HG03066 (cell line): ENCODE data around the gene ARRB1.
"Not testable (repeated sequence)": the region's sequence is repeated elsewhere in the genome, so short reads cannot be mapped to it uniquely, and the experiment has no call there.

Experiments
- ATAC-seq: cut with Tn5 transposase; IDR thresholded peaks from one replicate; pipeline ENCODE4 v1.9.1; 2021; ENCODE audit warnings: low read depth; ENCODE audit not compliant: unreplicated experiment

Gene ARRB1

DNA sequence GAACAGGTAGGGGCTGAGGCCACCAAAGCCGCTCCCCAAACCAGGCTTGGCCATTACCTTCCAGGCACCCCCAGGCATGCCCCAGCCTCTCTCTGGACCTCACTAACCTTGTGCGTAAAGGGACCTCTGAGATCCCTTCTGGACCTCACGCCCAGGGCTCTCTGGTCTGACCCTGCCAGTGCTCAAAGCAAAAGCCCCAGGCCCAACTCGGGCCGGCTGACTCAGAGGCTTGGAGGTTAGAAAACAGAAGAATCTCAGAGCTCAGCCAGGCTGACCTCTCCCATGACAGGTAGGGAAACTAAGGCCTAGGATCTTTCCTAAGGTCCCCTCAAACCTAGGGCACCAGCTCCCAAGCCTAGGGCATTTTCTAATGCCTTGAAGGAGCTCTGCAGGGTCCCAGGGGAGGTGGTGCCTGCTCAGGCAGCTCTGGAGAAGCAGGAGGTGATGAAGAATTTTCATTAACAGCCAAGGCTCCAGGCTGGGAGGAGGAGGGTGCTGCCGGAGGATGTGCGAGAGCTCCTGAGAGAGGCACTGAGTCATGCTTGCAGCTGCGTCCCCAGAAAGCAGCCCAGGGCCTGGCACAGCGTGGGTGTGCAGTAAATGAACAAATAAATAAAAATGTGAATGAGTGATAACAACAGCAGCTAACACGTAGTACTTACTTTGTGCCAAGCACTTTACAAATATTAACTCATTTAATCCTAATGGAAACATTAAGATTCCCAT is 25.6 kb downstream of the ARRB1 start:
- no peak for ATAC-seq

DNA sequence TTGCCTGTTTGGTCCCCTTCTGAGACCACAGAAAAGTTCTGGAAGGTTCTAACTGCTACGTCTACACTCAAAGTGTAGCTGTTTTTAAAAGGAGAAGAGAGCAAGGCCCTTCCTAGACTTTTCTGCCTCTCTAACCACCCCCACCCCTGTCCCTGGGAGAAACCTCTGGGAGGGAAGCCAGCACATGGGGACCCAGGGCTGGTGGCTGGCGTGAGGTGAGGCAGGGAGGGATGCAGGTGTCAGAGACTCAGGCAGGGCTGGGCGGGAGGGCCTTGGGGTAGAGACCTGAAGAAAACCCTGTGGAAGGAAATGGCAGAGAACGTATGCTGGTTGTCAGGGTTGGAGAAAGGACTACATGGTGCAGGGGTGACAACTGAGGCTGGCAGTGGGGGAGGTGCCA is 26.7 kb downstream of the ARRB1 start:
- no peak for ATAC-seq

DNA sequence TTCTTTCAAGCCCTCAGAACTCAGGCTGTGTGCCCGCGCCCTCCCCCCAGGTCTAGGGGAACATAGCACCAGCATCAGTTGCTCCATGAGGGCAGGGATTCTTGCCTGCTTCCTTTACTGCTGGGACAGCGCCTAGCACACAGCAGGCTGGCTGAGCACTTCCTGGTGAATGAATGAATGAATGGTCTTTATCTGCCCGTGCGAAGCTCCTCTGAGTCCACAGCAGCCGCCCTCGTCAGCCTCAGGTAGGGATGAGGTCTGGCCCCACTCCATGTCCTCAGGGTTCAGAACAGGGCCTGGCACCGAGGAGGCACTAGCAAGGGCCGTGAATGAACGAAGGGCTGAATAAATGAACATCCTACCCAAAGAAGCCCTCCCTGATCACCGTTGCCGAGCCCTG is 27.3 kb downstream of the ARRB1 start:
- ATAC-seq, result no peak

DNA sequence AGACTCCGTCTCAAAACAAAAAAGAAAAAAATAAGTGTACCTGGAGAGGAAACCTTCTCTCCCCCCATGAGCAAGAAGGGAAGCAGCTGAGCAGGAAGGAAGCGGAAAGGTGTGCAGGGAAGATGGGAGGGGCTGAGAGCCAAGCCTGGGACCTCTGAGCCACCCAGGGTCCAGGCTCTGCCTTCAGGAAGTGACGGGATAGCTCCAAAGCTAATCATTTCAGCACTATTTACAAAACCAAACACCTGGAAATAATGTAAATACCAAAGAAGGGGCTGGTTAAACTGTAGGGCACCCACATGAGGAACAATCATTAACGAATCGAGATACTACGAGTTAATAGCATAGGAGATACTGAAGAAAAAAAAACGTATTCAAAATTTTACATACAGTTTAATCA is 27.9 kb downstream of the ARRB1 start:
- ATAC-seq, result no peak

DNA sequence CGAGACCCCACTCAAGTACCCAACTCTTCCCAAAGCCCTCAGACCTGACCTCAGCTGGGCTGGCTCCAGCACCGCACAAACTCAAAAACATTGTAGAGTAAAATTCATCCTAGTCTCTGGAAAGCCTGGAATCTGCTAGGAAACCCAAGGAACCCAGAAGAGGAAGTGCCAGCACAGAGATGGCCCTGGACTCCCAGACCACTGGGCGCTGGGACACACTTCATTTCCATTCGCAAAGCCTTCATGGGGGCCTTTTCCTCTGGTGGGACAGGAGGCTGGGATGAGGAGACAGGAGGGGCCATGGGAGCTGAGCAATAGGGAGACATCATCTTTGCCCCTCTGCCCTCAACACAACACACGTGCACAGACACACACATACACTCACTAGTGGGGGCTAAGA is 30.8 kb downstream of the ARRB1 start:
- no peak for ATAC-seq

DNA sequence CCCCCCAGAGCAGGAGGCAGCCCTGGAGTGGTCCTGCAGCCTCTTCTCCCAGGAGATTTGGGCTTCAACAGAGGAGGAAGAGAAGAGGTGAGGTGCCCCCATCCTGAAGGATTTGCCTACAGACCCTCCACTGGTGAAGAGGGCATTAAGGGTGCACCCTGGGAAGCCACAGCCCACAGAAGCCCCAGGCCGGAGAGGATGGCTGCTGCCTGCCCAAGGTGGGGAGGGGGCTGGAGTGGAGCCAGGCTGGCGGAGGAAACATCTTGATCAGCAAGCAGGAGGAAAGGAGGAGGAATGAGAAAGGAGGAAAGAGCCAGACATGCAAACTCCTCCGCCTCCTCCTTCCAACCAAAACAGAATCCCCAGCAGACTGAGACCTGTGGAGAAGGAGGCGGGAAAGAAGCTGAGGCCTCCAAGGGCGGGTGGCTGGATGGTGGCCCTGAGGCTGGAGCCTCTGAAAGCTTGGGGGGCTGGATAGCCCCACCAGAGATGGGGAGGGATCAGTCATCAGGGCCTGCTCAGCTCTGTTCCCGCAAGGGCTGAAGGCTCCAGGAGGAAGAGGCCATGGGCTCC is 31.3 kb downstream of the ARRB1 start:
- ATAC-seq, result no peak

DNA sequence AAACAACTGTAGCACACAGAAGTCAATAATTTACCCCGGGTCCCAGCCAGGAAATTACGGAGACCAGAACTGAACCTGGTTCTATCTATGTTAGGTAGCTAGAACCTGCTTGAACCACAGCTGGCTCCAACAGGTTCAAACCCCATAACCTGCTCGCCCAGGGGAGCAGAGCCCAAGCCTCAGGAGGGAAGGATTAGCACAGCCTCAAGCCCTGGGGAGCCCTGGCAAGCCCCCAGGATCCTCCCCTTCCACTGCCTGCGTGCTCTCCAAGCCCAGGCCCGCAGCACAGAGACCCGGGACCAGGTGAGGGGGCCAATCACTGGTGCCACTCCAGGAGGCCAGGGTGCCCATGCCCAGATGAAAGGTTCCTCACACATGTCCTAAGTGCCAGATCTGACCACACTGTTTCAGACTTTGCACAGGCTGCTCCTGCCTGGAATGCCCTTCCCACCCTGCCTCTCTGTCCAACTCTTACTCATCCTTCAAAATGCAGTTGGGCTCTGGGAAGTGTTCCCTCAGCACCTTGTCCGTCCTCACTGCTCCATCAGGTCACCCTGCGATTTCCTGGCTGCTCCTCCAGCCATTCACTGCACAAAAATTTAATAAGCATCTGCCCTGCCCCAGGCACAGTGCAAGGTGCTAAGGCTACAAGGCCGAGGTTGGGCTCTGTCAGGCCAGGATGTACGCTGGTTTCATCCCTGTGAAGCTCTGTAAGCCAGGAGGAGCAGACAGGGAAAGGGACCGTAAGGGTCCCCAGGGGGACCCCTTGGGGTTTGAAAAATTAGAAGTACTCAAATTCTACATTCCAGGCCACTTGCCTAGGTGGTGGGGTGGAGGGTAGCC is 32.2 kb downstream of the ARRB1 start:
- no peak for ATAC-seq

DNA sequence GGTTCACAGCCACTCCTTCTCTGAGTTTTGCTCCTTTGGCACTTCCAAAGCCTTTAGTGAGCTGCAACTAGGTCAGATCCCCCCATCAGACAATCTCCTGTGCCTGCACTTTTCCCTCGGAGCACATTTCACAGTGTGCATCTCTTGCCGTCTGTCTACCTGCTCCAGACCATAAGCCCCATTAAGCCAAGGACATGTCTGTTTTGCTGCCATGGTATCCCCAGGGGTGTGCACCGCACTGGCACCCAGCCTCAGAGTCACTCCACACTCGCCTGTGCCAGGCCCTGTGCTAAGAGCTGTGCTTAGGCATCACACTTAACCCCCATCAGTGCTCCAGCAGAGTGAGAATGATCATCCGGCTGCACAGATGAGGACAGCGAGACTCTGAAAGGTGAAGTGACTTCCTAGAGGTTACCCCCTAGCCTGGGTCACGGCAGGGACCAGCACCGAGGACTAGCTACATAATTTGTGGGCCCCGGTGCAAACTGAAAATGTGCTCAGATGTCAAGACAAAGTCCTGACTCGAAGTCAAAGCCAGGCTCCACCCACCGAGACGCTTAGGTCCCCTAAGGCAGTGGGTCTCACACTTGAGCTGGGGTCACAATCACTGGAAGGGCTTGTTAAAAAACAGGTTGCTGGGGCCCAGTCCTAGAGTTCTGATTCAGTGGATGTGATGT is 33.9 kb downstream of the ARRB1 start:
- ATAC-seq, result no peak

DNA sequence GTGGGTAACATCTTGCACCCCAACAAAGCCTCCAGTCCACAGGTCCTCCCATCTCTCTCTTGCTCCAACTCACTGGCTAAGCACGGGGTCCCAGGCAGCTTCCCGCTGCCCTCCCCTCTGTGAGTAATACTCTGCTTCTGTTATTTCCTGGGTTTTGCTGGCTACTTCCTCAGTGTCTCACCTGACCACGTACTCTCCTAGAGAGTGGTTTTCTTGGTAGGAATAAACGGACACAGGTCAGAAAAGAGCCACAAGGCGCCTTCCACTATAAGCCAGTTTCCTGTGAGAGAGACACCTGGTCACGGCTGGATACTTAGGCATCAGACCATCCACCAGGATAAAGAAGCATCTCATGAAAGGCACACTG is 36.0 kb downstream of the ARRB1 start:
- no peak for ATAC-seq

DNA sequence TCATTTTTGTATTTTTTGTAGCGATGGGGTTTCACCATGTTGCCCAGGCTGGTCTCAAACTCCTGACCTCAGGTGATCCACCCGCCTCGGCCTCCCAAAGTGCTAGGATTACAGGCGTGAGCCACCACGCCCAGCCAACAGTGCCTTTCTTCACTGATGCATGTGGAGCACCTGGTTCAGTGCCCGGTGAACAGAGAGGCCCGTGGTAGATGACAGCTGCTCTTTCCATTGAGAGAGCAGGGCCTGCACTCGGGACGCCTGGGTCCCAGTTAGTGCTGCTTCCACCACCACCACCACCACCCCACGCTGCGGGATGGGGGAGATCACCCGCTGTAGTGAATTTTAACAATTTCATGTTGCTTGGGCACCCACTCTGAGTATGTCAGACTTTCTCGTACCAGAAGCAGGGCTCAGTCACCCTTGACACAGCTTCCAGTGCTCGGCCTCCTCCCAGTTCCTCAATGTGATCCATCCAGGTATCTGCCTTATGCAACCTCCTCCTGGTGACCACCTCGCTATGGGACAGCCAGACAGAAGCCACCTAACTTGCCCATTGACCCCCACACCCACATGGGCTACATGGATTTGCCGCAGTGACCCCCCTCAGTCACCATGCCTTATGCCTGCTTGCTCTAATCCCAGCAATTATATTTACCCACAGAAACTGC is 36.6 kb downstream of the ARRB1 start:
- ATAC-seq, result no peak

DNA sequence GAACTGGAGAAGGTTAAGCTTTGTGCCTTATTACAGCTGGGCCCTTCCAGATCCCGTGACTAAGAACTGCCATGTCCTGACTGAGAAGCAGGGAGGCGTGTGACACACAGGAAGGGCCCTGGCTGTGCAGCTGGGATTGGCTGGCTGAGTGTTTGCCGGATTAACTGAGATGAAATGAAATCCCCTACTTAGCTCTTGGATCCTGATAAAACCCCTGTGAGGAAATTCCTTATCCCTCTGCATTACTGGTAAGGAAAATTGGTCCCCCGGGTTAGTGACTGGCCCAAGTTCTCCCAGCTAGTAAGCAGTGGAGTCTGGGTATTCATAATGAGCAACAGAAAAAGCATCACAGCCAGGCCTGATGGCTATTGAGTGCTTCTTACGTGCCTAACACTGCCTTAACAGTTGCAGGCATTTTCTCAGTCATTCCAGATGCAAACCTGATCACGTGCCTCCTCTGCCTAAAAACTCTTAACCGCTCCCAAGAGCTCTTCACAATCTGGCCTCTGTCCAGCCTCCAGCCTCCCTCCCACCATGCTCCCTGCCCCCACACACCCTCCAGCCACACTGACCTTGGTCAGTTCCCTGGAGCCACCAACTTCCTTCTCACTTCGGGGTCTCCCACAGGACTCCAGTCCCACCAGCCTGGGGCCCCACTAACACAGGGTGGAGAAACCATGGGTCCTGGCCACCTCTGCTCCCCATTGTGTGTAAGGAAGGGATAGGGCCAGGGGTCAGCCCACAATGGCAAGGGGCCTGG is 37.8 kb downstream of the ARRB1 start:
- no peak for ATAC-seq

DNA sequence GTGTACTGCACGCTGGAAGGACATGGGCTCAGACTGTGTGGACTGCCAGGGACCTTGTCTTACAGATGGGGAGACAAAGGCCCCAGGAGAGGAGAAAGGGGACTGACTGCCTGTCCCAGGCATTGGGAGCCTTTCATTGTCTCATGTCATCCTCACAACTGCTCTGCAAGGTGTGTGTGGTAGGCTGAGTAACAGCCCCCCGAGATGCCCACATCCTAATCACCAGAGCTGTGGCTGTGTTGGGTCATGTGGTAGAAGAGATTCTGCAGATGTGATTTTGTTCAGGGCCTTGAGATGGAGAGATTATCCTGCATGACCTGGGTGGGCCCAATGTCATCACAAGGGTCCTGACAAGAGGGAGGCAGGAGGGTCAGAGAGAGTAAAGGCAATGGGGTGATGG is 39.1 kb downstream of the ARRB1 start:
- ATAC-seq, result no peak

DNA sequence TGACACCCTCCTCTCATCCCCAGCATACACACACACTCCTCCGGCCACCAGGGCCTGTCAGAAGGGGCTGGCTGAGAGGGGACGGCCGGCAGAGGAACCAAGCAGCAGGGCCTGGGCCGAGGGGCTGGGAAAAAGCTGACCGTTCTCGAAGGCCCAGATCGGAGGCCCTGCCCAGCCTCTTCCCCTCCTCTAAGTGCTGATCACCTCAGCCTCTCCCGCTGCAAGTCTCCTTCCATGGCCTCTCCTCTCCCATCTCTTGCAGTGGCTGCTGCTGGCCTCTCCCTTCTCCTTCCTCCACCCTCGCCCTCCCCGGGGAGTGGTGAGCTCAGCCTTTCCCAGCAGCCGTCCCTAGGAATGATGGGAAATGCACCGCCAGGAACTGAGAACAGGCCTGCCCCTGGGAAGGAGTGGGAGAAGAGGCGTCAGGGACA is 39.6 kb downstream of the ARRB1 start:
- ATAC-seq, result no peak

DNA sequence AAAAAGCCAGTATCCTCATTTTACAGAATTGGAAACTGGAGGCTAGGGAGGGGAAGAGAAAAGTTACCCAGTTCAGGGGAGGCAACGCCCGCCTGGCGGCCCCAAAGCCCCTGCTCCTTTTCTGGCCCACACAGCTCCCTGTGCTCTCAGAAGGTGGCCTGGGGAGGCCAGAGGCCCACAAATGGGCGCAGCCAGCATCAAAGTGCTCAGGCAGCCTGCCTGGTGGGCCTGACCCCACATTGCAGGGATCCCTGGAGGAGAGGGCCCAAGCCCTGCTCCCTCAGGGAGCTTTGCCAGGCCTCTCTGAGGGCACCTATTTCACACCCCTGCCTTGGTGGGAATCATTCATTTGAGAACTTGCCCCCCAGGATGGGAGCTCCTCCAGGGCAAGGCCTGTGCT is 42.5 kb downstream of the ARRB1 start:
- no peak for ATAC-seq

DNA sequence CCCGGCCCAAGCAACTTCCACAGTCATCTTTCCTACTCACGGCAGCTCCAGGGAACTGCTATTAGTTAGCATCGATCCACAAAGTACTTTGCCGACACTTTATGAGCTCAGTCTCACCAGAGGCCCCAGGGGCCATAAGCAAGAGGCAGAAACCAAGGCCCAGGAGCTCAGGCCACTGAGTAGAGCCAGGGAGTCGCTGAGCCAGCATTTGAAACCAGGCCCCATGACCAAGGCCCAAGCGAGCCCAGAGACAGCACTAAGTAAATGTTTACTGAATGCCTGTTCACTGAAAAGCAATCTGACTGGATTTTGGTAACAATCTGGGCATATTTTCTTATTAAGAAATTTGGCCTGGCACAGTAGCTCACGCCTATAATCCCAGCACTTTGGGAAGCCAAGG is 43.3 kb downstream of the ARRB1 start:
- no peak for ATAC-seq

DNA sequence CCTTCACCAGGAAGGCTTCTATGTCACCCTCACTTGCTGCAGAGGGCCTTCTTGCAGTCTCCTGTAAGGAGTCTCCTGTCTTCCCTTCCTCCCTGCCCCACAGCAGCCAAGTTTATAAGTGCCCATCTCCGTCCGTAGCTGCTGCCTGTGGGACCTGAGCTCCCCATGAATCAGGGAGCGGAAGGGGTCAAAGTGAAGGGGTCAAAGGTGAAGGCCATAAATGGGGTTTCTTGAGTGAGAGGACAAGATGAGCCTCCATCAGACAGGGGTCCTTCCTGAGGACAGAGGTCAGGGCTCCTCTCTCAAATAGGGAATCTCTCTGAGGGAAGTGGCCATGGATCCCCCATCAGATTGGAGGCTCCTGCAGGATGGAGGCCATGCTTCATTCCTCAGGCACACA is 44.4 kb downstream of the ARRB1 start:
- ATAC-seq, result no peak

DNA sequence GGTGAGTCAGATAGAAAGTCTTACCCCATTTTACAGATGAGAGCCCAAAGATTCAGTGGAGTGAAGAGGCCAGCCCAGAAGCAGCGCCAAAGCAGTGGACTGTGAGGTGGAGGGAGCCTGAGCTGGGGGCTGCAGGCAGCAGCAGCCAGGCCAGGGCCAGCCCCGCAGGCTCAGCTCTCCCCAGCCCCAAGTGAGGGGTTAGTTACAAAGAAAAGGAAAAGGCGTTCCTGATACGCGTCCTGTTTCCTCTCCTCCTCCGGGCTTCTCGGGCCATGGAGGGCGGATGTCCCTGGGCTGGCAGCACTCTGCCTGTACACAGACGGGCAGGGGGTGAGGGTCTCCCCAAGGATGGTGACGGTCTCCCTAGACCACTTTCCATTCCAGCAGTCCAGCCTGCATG is 44.9 kb downstream of the ARRB1 start:
- ATAC-seq, result no peak

DNA sequence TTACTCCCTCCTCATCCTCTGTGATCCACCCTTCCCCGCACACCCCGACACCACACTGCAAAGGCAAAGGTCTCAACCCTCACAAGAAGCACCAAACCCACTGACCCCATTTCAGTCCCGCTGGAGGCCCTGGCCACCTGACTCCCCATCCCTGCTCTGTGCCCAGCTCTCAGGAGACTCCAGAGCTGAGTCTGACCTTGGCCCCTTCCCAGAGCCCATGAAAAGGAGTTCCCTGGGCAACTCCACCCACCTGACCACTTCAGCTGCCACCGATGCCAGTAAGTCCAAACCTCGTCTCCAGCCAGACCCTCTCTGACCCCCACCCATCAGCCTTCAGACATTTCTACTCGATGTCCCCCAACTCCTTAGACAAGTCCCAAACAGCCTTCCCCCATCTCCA is 45.5 kb downstream of the ARRB1 start:
- no peak for ATAC-seq

DNA sequence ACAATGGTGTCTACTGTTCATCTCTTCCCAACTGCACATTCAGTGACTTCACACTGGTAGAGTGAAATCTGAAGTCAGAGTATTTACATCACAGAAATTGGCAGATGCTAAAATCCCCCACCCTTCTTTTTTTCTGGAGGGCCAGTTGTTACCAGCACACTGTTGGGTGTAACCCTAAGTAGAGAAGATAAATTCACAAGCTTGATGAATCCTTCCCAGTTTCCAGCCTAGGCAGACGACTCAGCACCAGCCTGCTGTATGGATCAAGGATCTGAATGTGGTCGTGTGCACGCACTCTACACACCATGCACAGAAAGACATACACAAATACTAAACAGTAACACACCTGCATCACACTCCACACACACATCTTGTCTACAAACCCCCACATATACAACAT is 46.0 kb downstream of the ARRB1 start:
- ATAC-seq, result no peak

DNA sequence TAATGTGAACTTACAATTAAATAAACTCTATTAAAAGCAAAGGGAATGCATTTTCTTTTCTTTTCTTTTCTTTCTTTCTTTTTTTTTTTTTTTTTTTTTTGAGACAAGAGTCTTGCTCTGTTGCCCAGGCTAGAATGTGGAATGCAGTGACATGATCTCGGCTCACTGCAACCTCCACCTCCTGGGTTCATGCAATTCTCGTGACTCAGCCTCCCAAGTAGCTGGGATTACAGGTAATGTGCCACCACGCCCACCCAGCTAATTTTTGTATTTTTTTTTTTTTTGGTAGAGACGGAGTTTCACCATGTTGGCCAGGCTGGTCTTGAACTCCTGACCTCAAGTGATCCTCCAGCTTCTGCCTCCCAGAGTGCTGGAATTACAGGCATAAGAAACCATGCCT is 46.5 kb downstream of the ARRB1 start:
- ATAC-seq, result not testable (repeated sequence)
